ENCODE measurements around the gene WT1. TPM values are rescaled to one million over a fixed set of nuclear protein-coding genes. Genes with fewer than 3 reads are reported as not detected.

WT1 gene
- total and polyA plus RNA-seq, 10 of the 15 experiments (the other 5 are each of a cell fraction or from before 2014, with no cell fraction given), result 0.07 to 0.37 (median 0.08) TPM; not detected in 7

DNA sequence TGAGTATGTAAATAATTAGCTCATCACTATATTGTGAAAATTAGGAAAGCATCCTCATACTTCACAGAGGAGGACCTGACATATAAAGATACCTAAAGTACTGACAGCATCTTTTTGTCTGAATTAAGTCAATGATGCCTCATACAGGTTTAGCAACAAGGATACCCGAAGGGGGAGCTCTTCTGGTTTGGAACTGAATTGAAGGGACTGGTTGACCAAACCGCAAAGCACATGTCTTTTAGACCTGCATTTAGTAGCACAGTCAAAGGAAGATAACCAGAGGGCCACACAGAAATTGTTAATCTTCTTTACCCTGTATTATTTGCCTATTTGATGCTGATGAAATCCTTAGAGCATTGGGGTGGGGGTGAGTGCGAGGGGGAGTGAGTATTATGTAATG lies 12.9 kb upstream of the WT1 start:
- H2AFZ ChIP-seq (ENCODE audit: control insufficient read depth, low read depth, low read length), result no peak overlapping the region
- FAIRE-seq (no peak), DNase-seq (ENCODE audit: low read depth, low spot score) (peak; percentile 9), ATAC-seq (peak; percentile 88)
- H3K9me3 ChIP-seq (replicated peaks; ENCODE audit: control insufficient read depth, insufficient read depth, low read length), result no peaks in the 10 kb centered on the region
- BruUV-seq (replicated peaks), result no TSS peak
- POLR2A ChIA-PET, result no interaction called here
- H3K4me1 ChIP-seq (ENCODE audit: control insufficient read depth, insufficient read depth, low read length), result no peaks in the 10 kb centered on the region
- RAD21 ChIA-PET (ENCODE audit: unreplicated experiment), result interaction anchor here (0.9 to 1.5 kb wide), 3 partner anchors 32 to 166 kb away, joined by 3 to 5 read pairs (median 3); no protein-coding TSS in a partner anchor
- no peak overlapping the region for H3K4me2 ChIP-seq (ENCODE audit: control insufficient read depth, insufficient read depth)
- H4K20me1 ChIP-seq (ENCODE audit: control insufficient read depth, insufficient read depth), result no peaks in the 10 kb centered on the region
- SMC1A ChIA-PET (ENCODE audit: uncharacterized antibody, unreplicated experiment), result interaction anchor here (0.7 to 1.4 kb wide), 4 partner anchors 25 to 105 kb away, joined by 3 to 4 read pairs (median 4); no protein-coding TSS in a partner anchor
- CTCF ChIA-PET, result interaction anchor here (0.7 to 1.4 kb wide), 5 partner anchors 18 to 167 kb away, joined by 3 read pairs; no protein-coding TSS in a partner anchor
- no peak overlapping the region for H3K27ac ChIP-seq (ENCODE audit: control insufficient read depth, insufficient read depth)
- no peaks in the 10 kb centered on the region for H3K27me3 ChIP-seq (replicated peaks in 1 of 2; ENCODE audit: control insufficient read depth in 2 of 2, insufficient read depth in 2 of 2, low read length in 1 of 2)
- intact Hi-C loops (cut with micrococcal nuclease; ENCODE audit: unreplicated experiment) (loop anchor here (10.0 kb wide), 1 partner anchor 117 kb away; no protein-coding TSS in a partner anchor), in situ Hi-C loops (cut with MboI) (no loop called here)
- no peaks in the 10 kb centered on the region for H3K36me3 ChIP-seq (ENCODE audit: control insufficient read depth in 2 of 2, insufficient read depth in 2 of 2, low read length in 1 of 2)
- H3K4me3 ChIP-seq, result no peak overlapping the region
- H3K9ac ChIP-seq (ENCODE audit: control insufficient read depth, insufficient read depth, low read length), result no peak overlapping the region
- WGBS (ENCODE audit: insufficient coverage, insufficient replicate concordance, low lambda C conversion rate, missing lambda C conversion rate), result 2% methylated on average over 3 of the region's 3 CpGs
- H3K79me2 ChIP-seq (ENCODE audit: control insufficient read depth, insufficient read depth, low read length), result no peaks in the 10 kb centered on the region
- no peak for TF ChIP-seq ZZZ3 (IDR thresholded peaks at IDR 0.05; ENCODE audit: control insufficient read depth, insufficient read length, low read depth)
- TF ChIP-seq ASH2L (IDR thresholded peaks at IDR 0.05; ENCODE audit: borderline replicate concordance, low read depth), result no peak
- TF ChIP-seq, protein P1, sequence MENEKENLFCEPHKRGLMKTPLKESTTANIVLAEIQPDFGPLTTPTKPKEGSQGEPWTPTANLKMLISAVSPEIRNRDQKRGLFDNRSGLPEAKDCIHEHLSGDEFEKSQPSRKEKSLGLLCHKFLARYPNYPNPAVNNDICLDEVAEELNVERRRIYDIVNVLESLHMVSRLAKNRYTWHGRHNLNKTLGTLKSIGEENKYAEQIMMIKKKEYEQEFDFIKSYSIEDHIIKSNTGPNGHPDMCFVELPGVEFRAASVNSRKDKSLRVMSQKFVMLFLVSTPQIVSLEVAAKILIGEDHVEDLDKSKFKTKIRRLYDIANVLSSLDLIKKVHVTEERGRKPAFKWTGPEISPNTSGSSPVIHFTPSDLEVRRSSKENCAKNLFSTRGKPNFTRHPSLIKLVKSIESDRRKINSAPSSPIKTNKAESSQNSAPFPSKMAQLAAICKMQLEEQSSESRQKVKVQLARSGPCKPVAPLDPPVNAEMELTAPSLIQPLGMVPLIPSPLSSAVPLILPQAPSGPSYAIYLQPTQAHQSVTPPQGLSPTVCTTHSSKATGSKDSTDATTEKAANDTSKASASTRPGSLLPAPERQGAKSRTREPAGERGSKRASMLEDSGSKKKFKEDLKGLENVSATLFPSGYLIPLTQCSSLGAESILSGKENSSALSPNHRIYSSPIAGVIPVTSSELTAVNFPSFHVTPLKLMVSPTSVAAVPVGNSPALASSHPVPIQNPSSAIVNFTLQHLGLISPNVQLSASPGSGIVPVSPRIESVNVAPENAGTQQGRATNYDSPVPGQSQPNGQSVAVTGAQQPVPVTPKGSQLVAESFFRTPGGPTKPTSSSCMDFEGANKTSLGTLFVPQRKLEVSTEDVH (IDR thresholded peaks at IDR 0.05; ENCODE audit: low read depth, partially characterized antibody), result no peak
- no peak for TF ChIP-seq WRNIP1 (IDR thresholded peaks at IDR 0.05; ENCODE audit: borderline replicate concordance, low read depth, low read length)
- TF ChIP-seq, protein P2, sequence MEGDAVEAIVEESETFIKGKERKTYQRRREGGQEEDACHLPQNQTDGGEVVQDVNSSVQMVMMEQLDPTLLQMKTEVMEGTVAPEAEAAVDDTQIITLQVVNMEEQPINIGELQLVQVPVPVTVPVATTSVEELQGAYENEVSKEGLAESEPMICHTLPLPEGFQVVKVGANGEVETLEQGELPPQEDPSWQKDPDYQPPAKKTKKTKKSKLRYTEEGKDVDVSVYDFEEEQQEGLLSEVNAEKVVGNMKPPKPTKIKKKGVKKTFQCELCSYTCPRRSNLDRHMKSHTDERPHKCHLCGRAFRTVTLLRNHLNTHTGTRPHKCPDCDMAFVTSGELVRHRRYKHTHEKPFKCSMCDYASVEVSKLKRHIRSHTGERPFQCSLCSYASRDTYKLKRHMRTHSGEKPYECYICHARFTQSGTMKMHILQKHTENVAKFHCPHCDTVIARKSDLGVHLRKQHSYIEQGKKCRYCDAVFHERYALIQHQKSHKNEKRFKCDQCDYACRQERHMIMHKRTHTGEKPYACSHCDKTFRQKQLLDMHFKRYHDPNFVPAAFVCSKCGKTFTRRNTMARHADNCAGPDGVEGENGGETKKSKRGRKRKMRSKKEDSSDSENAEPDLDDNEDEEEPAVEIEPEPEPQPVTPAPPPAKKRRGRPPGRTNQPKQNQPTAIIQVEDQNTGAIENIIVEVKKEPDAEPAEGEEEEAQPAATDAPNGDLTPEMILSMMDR (IDR thresholded peaks at IDR 0.05 in 2 of 3, conservative IDR thresholded peaks at IDR 0.05 in 1 of 3; ENCODE audit: control insufficient read depth in 2 of 3, extremely low read depth in 1 of 3, insufficient read depth in 1 of 3, low read depth in 3 of 3, low read length in 3 of 3), result peak; percentile 23 to 47 (median 33); a peak in 4 of 6 replicates
- TF ChIP-seq PML (IDR thresholded peaks at IDR 0.05; ENCODE audit: low read length), result no peak
- no peak for TF ChIP-seq TARDBP (IDR thresholded peaks at IDR 0.05; ENCODE audit: borderline replicate concordance)
- TF ChIP-seq RAD21 (IDR thresholded peaks at IDR 0.05; ENCODE audit: insufficient read depth, low read depth, low read length), result peak; percentile 46
- TF ChIP-seq, protein P3, sequence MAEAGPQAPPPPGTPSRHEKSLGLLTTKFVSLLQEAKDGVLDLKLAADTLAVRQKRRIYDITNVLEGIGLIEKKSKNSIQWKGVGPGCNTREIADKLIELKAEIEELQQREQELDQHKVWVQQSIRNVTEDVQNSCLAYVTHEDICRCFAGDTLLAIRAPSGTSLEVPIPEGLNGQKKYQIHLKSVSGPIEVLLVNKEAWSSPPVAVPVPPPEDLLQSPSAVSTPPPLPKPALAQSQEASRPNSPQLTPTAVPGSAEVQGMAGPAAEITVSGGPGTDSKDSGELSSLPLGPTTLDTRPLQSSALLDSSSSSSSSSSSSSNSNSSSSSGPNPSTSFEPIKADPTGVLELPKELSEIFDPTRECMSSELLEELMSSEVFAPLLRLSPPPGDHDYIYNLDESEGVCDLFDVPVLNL (IDR thresholded peaks at IDR 0.05; ENCODE audit: low read depth, low read length), result no peak
- TF ChIP-seq RUNX3 (IDR thresholded peaks at IDR 0.05; ENCODE audit: low read length), result peak; percentile 82
- no peak for TF ChIP-seq SIX5 (IDR thresholded peaks at IDR 0.05; ENCODE audit: low read depth, low read length, severe bottlenecking)
- TF ChIP-seq MYB (IDR thresholded peaks at IDR 0.05; ENCODE audit: borderline replicate concordance, low read depth, low read length), result no peak
- peak; percentile 31 to 56; a peak in 2 of 4 replicates for TF ChIP-seq BHLHE40 (IDR thresholded peaks at IDR 0.05; ENCODE audit: borderline replicate concordance in 1 of 2, low read depth in 2 of 2, low read length in 1 of 2)
- TF ChIP-seq, protein P4, sequence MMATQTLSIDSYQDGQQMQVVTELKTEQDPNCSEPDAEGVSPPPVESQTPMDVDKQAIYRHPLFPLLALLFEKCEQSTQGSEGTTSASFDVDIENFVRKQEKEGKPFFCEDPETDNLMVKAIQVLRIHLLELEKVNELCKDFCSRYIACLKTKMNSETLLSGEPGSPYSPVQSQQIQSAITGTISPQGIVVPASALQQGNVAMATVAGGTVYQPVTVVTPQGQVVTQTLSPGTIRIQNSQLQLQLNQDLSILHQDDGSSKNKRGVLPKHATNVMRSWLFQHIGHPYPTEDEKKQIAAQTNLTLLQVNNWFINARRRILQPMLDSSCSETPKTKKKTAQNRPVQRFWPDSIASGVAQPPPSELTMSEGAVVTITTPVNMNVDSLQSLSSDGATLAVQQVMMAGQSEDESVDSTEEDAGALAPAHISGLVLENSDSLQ (IDR thresholded peaks at IDR 0.05), result no peak
- no peak for TF ChIP-seq KDM1A (IDR thresholded peaks at IDR 0.05; ENCODE audit: borderline replicate concordance)
- TF ChIP-seq ZSCAN29 (IDR thresholded peaks at IDR 0.05), result no peak
- TF ChIP-seq SMC3 (IDR thresholded peaks at IDR 0.05; ENCODE audit: borderline replicate concordance, low read length), result peak; percentile 66; the same call in 1 of the 2 replicates
- no peak for TF ChIP-seq ZNF24 (IDR thresholded peaks at IDR 0.05)

All from GM12878 (cell line).